ENCODE measurements around the gene MIXL1.

MIXL1 gene

DNA sequence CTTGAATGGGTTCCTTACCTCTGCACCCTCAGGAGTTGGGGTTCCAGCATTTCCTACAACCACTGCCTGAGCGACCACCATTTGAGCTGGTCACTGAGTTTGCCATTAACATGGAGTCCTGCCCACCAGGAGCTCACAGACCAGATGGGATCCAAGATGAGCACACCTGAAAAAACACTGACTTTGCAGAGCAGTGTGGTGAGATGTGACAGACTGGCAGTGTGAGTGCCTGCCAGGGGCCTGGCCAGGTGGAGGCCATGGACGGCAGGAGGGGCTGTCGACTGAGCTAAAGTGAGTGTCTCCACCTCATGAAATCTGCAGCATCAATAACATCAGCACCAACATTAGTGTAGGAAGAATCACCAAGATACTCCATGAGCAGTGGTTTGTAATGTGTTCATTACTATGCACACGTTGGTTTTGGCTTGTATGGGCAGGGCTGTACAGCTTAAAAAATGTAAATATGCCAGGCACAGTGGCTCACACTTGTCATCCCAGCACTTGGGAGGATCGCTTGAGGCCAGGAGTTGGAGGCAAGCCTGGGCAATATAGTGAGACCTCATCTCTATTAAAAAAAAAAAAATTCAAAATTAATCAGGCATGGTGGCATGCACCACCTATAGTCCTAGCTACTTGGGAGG lies 12.2 kb upstream of the MIXL1 start:
- ChIA-PET POLR2A (ENCODE audit: low non-redundant PET) (no interaction called here), CTCF (interaction anchor here (0.5 to 2.6 kb wide), 5 partner anchors 13 to 237 kb away, joined by 3 to 6 read pairs (median 5); no protein-coding TSS in a partner anchor)
- no peak for DNase-seq (ENCODE audit: low spot score)
- H3K27ac ChIP-seq: no peak overlapping the region
- TF ChIP-seq, protein P1, sequence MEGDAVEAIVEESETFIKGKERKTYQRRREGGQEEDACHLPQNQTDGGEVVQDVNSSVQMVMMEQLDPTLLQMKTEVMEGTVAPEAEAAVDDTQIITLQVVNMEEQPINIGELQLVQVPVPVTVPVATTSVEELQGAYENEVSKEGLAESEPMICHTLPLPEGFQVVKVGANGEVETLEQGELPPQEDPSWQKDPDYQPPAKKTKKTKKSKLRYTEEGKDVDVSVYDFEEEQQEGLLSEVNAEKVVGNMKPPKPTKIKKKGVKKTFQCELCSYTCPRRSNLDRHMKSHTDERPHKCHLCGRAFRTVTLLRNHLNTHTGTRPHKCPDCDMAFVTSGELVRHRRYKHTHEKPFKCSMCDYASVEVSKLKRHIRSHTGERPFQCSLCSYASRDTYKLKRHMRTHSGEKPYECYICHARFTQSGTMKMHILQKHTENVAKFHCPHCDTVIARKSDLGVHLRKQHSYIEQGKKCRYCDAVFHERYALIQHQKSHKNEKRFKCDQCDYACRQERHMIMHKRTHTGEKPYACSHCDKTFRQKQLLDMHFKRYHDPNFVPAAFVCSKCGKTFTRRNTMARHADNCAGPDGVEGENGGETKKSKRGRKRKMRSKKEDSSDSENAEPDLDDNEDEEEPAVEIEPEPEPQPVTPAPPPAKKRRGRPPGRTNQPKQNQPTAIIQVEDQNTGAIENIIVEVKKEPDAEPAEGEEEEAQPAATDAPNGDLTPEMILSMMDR (conservative IDR thresholded peaks at IDR 0.05; ENCODE audit: low read depth): no peak

DNA sequence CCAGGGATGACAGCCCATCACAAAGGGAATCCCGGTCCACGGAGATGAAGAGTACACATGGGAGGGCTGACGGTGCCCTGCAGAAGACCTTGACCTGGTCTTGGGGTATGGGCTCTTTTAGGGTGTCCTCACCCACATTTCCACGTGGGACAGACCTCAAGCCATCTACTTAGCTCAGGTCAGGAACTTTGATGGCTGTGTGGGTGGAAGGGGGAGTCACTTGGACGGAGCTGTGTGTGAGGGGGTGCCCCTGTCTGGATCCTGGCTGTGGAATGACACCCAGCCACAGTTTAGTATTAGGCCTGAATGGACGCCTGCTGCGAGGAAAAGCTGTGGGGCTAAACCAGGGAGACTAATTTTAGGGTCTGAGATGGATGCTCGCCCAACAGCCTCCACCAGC lies 10.9 kb upstream of the MIXL1 start:
- H3K27ac ChIP-seq: no peak overlapping the region
- TF ChIP-seq, protein P1 (conservative IDR thresholded peaks at IDR 0.05; ENCODE audit: low read depth): no peak
- CTCF ChIA-PET: interaction anchor here (0.8 to 2.6 kb wide), 2 partner anchors 14 to 103 kb away, joined by 3 to 6 read pairs; no protein-coding TSS in a partner anchor
- no peak for DNase-seq (ENCODE audit: low spot score)
- POLR2A ChIA-PET (ENCODE audit: low non-redundant PET): no interaction called here

- CTCF ChIA-PET: no interaction called here
- no peak for DNase-seq (ENCODE audit: low spot score)
- POLR2A ChIA-PET (ENCODE audit: low non-redundant PET): no interaction called here
- H3K27ac ChIP-seq: no peak overlapping the region
- TF ChIP-seq, protein P1 (conservative IDR thresholded peaks at IDR 0.05; ENCODE audit: low read depth): no peak
These were observed 8.2 kb upstream of the MIXL1 start for GRCh38 chr1:226215239-226215638.

DNA sequence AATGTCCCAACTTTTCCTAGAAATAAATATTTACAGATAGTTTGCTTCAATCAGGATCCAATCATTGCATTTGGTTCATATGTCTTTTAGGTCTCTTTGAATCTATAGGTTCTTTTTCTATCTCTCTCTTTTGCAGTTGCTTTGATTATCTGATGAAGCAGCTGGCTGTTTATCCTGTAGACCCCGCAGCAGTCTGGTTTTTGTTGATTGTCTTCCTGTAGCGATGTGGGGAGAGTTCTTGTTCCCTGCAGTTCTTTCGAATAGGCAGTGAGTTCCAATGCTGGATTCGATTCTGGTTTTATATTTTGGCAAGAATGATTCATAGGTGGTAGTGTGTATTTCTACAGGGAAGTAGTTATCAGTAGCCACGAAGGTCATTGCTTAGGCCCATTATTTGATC lies 7.4 kb upstream of the MIXL1 start:
- no peak for DNase-seq (ENCODE audit: low spot score)
- POLR2A ChIA-PET (ENCODE audit: low non-redundant PET): no interaction called here
- H3K27ac ChIP-seq: no peak overlapping the region
- CTCF ChIA-PET: interaction anchor here (0.9 kb wide), 1 partner anchor 19 kb away, joined by 3 read pairs; no protein-coding TSS in a partner anchor
- TF ChIP-seq, protein P1 (conservative IDR thresholded peaks at IDR 0.05; ENCODE audit: low read depth): no peak

- TF ChIP-seq, protein P1 (conservative IDR thresholded peaks at IDR 0.05; ENCODE audit: low read depth): no peak
- ChIA-PET CTCF (interaction anchor here (0.7 kb wide), 1 partner anchor 117 kb away, joined by 3 read pairs; no protein-coding TSS in a partner anchor), POLR2A (ENCODE audit: low non-redundant PET) (no interaction called here)
- DNase-seq (ENCODE audit: low spot score): no peak
- H3K27ac ChIP-seq: no peak overlapping the region
These were observed 6.2 kb upstream of the MIXL1 start for GRCh38 chr1:226217273-226217672.

DNA sequence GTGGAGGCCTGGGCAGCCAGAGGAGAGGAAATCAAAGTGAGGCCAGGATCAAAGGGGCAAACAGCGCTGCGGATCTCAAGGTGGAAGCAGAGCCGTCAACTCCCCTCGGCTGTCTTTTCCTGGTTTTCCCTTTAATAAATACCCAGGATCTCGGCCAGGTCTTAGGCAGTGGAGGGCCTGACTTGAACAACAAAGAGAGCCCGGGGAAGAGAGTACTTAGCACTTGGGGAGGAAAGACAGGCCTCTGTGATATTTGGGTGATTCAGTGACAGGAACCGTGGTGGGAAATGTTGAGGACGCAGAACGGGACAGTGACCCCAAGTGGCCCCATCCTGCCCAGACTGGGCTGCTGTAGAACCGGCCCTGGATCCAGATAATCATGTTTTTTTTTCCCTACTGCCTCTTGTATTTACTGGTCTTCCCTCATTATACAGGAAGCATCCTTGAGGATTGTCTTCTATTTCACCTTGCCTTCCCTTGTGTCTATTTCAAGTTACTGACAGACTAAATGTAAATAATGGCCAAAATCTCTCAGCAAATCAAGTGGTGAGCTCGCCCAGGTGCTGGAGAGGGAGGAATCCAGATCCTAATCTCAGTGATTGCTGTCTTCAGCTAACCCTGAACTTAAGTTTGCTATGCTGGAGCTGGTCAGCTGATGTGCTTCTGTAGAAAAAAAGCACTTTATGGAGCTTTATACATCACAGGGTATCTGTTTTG lies 2.8 kb upstream of the MIXL1 start:
- ChIA-PET POLR2A (ENCODE audit: low non-redundant PET) (no interaction called here), CTCF (no interaction called here)
- TF ChIP-seq, protein P1 (conservative IDR thresholded peaks at IDR 0.05; ENCODE audit: low read depth): no peak
- DNase-seq (ENCODE audit: low spot score): no peak
- H3K27ac ChIP-seq: no peak overlapping the region

Measured in RWPE1 (cell line).